WTC11 (cell line): ENCODE data around the gene ERBB4.

Source experiments
- AR ChIP-seq: fragments of 250-450 bp; sonication (Bioruptor Pico); IDR thresholded peaks from 2 replicates; pipeline ENCODE4 v1.9.0; 2021; ENCODE audit warnings: mild to moderate bottlenecking
- ARID4B ChIP-seq: sonication (generic); formaldehyde crosslinking; IDR thresholded peaks from 2 replicates; pipeline ENCODE4 v1.8.0; 2023; ENCODE audit warnings: missing genetic modification reagents, mild to moderate bottlenecking, borderline replicate concordance
- ATF1 ChIP-seq: sonication (generic); formaldehyde crosslinking; IDR thresholded peaks from 2 replicates; pipeline ENCODE4 v1.8.1; 2023; ENCODE audit warnings: mild to moderate bottlenecking, moderate library complexity, missing genetic modification reagents
- ATF6 ChIP-seq: sonication (generic); formaldehyde crosslinking; IDR thresholded peaks from 2 replicates; pipeline ENCODE4 v1.8.1; 2023; ENCODE audit warnings: mild to moderate bottlenecking, missing genetic modification reagents
- CTCF ChIP-seq: fragments of 200-600 bp; IDR thresholded peaks from 2 replicates; pipeline ENCODE4 v1.8.0; 2022; ENCODE audit warnings: antibody characterized with exemption
- E2F5 ChIP-seq: sonication (generic); formaldehyde crosslinking; IDR thresholded peaks from 2 replicates; pipeline ENCODE4 v1.8.1; 2022; ENCODE audit warnings: mild to moderate bottlenecking, moderate library complexity, missing genetic modification reagents
- FOXK1 ChIP-seq: sonication (generic); formaldehyde crosslinking; IDR thresholded peaks from 2 replicates; pipeline ENCODE4 v1.8.0; 2022; ENCODE audit warnings: mild to moderate bottlenecking, moderate library complexity, missing genetic modification reagents
- KAT7 ChIP-seq: sonication (generic); formaldehyde crosslinking; IDR thresholded peaks from 2 replicates; pipeline ENCODE4 v1.8.1; 2023; ENCODE audit warnings: missing genetic modification reagents, mild to moderate bottlenecking, borderline replicate concordance
- MAX ChIP-seq: sonication (generic); formaldehyde crosslinking; IDR thresholded peaks from 2 replicates; pipeline ENCODE4 v1.8.0; 2022; ENCODE audit warnings: mild to moderate bottlenecking, missing genetic modification reagents
- MLX ChIP-seq: sonication (generic); formaldehyde crosslinking; IDR thresholded peaks from 2 replicates; pipeline ENCODE4 v1.8.1; 2023; ENCODE audit warnings: mild to moderate bottlenecking, missing genetic modification reagents, moderate library complexity
- NR3C1 ChIP-seq: sonication (generic); formaldehyde crosslinking; conservative IDR thresholded peaks from 2 replicates; pipeline ENCODE4 v1.8.1; 2023; ENCODE audit warnings: low read depth, mild to moderate bottlenecking, missing genetic modification reagents
- PRDM15 ChIP-seq: sonication (generic); formaldehyde crosslinking; IDR thresholded peaks from 2 replicates; pipeline ENCODE4 v1.8.0; 2022; ENCODE audit warnings: missing genetic modification reagents
- SP1 ChIP-seq: sonication (generic); formaldehyde crosslinking; conservative IDR thresholded peaks from 2 replicates; pipeline ENCODE4 v1.8.1; 2022; ENCODE audit warnings: missing genetic modification reagents
- TP53 ChIP-seq: sonication (generic); formaldehyde crosslinking; IDR thresholded peaks from 2 replicates; pipeline ENCODE4 v1.8.1; 2023; ENCODE audit warnings: mild to moderate bottlenecking, missing genetic modification reagents

- TF ChIP-seq CTCF (no peak), SP1 (CRISPR knock-in tag) (no peak), ATF1 (CRISPR knock-in tag) (no peak), MAX (no peak), MLX (no peak), AR (CRISPR knock-in tag) (no peak), NR3C1 (CRISPR knock-in tag) (no peak), TP53 (no peak), ATF6 (CRISPR knock-in tag) (no peak), E2F5 (no peak), PRDM15 (CRISPR knock-in tag) (no peak), KAT7 (CRISPR knock-in tag) (no peak), ARID4B (no peak), FOXK1 (CRISPR knock-in tag) (no peak)
Measured at GRCh38 chr2:211837706-211838105, 700.9 kb downstream of the ERBB4 start.
